ENCODE measurements around the gene ATG16L1.

The ATG16L1 gene

DNA sequence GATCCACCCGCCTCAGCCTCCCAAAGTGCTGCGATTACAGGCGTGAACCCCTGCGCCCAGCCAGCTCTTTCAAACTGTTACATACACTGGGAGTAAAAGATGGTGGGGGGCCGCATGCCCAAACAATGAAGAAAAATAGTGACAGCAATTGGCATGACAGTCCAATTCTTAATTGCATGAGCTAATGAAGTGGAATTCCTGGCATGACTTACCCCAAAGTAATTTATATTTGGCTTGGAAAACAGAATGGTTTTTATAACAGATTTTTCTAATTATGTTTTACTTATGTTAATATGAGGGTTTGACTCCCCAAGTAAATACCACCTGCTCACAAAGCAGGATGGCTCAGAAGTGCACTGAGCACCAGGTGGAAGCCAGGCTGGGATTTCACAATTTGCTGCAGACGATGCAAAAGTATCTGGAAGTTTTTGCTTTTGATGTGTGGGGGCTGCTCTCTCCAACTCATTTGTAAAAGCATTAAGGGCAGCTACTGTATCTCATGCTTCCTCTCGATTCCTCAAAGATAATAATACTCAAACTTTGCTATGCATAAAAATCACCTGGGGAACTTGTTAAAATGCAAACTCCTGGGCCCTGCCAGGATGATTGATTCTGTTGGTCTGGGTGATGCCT is 24.0 kb upstream of the ATG16L1 start:
- no peak for DNase-seq

GRCh38 chr2:233228376-233228775 is 23.1 kb upstream of the ATG16L1 start:
- DNase-seq: no peak

GRCh38 chr2:233233618-233234230 is 17.7 kb upstream of the ATG16L1 start:
- no peak for DNase-seq

DNA sequence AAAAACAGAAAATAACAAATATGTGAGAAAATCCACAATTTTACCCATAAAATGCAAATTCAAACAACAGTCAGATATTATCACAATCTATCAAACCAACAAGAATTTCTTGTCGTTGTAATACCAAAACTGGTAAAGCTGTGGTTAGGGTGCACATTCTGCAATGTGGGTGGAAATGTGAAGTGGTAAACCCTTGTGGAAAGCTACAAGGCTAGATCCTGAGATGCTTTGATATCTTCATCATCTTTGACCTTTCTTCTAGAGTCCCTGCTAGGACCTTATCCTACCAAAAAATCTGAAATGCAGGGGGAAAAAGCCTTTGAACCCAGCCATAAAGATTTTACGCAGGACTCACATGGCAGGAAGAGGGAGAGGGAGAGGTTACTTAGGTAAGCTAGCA is 17.2 kb upstream of the ATG16L1 start:
- DNase-seq: no peak

DNA sequence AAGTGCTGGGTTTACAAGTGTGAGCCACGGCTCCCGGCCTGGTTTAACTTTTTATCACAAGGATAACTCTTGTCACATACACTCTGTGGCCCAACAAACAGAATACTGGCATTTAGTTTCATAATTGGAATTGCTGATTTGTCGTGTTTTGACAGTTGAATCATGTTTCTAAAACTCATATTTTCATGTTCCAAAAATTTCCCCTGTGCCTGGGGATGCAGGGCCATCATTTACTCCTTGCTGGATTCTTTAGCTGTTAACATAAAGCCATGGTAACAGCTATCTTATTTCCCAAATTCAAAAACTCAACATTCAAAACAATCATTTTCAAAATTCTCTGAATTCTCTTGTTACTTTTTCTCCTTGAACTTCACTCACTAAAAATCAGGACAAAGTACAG is 16.5 kb upstream of the ATG16L1 start:
- DNase-seq: no peak

DNA sequence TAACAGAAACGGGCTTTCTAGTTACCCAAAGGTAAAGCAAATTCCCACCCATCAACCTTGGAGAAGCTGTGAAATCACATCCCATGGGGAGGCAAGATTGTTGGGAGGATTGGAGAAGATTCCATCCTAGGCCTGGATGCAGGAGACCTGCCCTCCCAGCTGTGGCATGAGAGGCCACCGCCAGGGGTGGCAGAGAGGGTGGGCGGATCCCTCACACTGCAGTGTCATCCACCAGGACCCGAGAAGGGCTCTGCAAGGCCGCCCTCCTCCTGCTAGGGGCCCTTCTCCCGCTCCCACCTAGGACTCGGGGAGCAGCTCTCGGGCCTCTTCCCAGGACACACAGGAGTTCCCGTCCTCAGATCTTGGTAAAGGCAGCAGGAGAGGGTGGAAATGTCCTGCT is 15.5 kb upstream of the ATG16L1 start:
- DNase-seq: no peak

DNA sequence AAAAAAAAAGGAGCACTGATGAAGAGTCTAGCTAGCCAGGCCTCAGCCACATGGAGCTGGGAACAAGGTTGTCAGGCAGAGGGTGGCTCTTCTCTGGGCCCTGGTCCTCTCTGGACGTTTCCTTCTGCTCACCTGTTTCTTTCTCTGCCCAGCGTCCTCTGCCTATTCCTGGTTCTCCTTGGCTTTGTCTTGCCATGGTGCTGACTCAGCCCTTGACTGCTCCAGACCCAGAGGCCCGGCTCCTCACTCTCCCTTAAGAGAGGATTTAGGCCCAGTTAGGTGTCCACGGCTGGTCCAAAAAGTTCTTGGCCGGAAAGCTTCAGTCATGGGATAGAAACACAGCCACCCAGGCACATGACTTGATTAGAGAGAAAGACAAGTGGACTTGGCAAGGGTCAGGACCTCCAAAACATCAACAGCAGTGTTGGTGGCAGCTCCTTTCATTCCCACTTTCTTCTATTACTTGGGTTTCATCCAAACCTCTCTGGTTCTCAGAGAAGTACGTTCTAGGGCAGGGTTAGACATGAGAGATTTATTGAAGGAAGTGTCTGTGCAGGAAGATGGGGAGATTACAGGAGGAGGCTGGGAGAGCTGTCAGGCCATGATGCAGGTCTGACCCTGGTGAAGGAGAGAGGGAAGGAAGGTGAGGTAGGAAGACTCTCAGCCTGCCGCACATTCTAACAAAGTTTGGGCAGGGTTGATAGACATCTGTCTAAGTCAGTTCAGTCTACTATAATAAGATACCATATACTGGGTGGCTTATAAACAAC is 14.5 kb upstream of the ATG16L1 start:
- DNase-seq: no peak

DNA sequence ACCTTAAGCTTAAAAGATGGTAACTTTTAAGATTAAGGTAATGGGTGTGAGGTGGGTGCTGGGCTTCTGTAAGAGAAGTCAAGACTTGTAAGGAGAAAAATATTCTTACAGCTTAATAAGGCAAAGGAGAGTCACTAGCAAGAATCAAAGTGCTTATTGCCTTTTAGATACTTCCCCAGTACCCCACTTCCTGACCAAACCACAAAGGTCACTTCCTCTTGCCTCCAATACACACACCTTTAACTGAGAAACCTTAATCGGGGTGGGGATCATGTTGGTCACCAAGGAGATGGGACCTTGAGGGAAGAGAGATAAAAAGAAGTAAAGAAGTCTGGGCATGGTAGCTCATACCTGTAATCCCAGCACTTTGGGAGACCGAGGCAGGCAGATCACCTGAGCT is 10.6 kb upstream of the ATG16L1 start:
- DNase-seq: no peak

- no peak for DNase-seq
Observed at GRCh38 chr2:233241803-233242202, 9.7 kb upstream of the ATG16L1 start.

GRCh38 chr2:233242231-233242927 is 9.1 kb upstream of the ATG16L1 start:
- DNase-seq: peak in 1 of 2 donors; percentile 68

GRCh38 chr2:233243348-233243747 is 8.1 kb upstream of the ATG16L1 start:
- no peak for DNase-seq

DNA sequence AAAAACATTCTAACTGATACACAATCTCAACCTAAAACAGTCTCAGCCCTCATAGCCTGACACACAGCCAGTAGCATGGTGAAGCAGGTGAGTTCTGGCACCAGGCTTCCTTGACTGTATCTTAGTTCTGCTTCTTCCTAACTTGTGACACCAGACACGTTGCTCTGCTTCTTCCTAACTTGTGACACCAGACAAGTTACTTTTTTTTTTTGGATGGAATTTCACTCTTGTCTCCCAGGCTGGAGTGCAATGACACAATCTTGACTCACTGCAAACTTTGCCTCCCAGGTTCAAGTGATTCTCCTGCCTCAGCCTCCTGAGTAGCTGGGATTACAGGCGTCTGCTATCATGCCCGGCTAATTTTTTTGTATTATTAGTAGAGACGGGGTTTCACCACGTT is 6.7 kb upstream of the ATG16L1 start:
- no peak for DNase-seq

DNA sequence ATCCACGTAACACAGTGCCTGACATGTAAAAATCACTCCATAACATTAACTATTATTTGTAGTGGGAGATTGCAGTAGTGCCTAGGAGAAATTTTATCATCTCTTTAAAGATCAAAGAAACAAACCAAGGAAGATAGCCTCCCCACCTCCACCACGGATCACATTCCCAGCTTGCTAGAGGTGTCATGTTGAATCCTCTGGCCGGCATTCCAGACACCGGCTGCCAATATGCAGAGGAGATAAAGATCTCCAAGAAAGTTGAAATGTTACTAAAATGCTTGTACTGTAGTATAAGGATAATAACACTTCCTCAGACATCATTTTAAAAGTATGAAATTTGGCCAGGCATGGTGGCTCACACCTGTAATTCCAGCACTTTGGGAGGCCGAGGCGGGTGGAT is 6.1 kb upstream of the ATG16L1 start:
- DNase-seq: no peak

DNA sequence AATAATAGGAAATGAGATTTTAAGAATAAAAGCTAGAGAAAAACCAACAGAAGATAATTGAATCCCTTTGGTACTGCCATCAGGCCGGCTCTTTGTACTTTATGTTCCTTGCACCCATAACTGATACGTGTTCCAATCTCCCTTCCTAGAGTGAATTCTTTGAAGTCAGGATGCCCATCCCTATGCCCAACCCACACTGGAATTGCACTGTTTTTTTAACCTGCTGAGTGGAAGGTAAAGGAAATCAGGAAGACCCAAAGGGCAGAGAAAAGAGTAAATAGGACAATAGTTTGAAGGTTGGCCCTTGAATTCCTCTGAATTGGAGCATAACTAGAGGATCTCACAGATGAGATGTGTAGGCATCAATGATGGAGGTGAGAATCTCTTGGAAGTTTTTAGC is 4.4 kb upstream of the ATG16L1 start:
- DNase-seq: no peak

GRCh38 chr2:233247744-233248143 is 3.7 kb upstream of the ATG16L1 start:
- peak in 1 of 2 donors; percentile 90 for DNase-seq

DNA sequence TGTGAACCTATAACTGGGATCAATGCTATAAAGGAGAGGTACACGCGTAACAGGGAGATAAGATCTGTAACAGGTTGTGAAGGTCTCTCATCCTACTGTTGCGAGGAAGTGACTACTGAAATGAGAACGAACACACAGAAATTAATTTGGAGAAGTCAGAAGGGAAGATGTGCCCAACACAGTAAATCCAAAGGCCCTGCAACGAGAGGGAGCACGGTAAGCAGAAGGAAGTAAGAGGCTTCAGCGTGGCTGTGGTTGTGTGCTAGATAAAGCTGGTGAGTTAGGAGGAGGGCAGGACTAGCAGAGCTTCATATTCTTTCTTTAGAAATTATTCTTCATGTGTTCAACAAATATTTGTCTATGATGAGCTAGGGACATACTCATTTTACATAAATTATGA is 2.5 kb upstream of the ATG16L1 start:
- DNase-seq: peak in 1 of 2 donors; percentile 90

- no peak for DNase-seq
Observed at GRCh38 chr2:233250568-233250967, 905 bp upstream of the ATG16L1 start.

- no peak for DNase-seq
Observed at GRCh38 chr2:233250985-233251305, 528 bp upstream of the ATG16L1 start.

DNA sequence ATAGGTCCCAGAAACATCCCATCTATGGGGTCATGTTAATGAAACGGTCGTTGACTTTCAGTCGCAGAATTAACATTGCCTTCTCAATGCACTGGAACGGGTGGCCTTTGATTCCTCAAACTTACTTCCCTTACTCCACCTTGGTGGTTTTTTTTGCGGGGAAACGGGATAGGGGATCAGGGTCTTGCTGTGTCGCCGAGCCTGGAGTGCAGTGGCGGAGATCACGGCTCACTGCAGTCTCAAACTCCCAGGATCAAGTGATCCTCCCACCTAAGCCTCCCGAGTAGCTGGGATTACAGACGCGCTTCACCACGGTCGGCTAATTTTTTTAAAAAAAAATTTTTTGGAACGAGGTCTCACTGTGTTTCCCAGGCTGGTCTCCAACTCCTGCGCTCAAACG is 754 bp downstream of the ATG16L1 start:
- no peak for DNase-seq

GRCh38 chr2:233255151-233255550 is 3.7 kb downstream of the ATG16L1 start:
- DNase-seq: no peak

DNA sequence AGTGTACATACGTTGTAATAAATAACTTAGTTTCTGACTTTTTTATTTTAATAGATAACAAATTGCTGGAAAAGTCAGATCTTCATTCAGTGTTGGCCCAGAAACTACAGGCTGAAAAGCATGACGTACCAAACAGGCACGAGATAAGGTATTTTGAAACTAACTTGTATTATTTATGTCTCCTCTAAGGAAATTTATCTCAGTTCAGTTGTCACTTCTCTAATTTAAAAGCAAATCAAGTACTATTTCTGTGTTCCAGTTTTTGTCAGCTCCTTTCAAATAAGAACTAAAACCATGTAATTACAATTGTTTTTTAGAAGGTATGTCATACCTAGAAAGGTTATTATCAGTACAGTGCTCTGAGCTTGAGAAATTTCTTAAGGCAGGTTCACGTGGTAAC is 4.6 kb downstream of the ATG16L1 start:
- no peak for DNase-seq

DNA sequence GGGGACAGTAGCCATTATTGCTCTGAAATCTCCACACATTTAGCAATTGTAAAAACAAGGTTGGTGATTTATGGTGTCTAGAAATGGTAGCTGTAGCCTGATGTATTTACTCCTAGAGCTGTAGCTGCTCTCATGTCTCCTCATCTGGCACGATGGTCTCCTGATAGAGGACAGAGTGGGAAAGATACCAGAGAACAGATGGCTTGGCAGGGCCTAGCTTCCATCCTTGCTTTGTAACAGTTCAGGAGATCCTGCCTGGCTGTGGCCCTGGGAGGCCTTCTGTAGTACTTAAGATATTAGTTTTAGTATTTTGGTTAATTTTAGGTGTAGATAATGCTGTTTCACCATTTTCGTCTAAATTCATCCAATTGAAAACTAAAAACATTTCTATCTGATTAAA is 6.7 kb downstream of the ATG16L1 start:
- DNase-seq: no peak

DNA sequence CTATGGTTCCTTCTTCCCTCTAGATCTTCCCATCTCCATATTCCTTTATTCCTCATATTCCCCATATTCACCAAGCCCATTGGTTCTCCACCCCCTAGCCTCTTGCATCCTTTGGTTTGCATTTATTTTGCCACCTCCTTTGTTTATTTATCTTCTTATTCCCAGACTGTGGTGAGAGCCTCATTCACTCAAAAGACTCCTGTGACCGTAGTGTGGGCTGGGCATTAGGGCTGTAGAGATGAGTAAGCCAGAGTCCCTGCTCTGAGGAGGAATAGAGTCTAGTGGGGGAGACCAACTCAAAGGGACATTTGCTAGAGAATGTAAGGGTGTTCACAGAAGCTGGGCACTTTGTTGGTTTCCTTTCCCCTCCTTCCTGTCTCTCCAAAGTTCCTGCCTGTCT is 8.3 kb downstream of the ATG16L1 start:
- no peak for DNase-seq

DNA sequence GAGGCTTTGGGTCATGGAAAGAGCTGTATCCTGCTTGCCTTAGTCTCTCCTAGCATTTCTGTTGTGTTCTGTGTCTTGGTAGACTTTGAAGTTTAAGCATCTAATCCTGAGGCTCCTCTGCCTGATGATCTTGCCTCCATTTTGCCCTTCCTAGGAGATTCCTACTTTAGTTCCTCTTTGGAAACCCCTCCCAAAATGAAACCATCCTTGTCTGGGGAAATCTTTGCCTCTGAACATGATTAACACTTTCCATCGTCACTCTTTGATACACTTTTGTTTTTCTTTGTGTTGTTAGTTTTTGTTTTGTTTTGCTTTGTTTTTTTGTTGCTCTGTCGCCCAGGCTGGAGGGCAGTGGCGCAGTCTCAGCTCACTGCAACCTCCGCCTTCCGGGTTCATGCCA is 9.2 kb downstream of the ATG16L1 start:
- no peak for DNase-seq

Measured in bone marrow (tissue), 2 donors.